KMS-11 (cell line): ENCODE data around the gene BPIFB1.

ENCODE experiments used
- H2AFZ ChIP-seq: fragments of 200-600 bp; sonication (generic); 2 replicates; pipeline ENCODE4 v1.6.1; 2016; ENCODE audit warnings: antibody characterized with exemption, mixed run types, low read depth
- H3K27ac ChIP-seq: fragments of 200-600 bp; sonication (generic); 2 replicates; pipeline ENCODE4 v1.6.1; 2016; ENCODE audit warnings: mild to moderate bottlenecking, mixed run types
- H3K27me3 ChIP-seq: fragments of 200-600 bp; sonication (generic); 2 replicates; pipeline ENCODE4 v1.6.1; 2017; ENCODE audit warnings: mild to moderate bottlenecking, low read depth, mixed run types, moderate library complexity; ENCODE audit not compliant: insufficient read depth
- H3K36me3 ChIP-seq: fragments of 200-600 bp; sonication (generic); 2 replicates; pipeline ENCODE4 v1.6.1; 2017; ENCODE audit warnings: mild to moderate bottlenecking, mixed run types; ENCODE audit not compliant: insufficient read depth
- H3K4me1 ChIP-seq: fragments of 200-600 bp; sonication (generic); 2 replicates; pipeline ENCODE4 v1.6.1; 2016; ENCODE audit warnings: mild to moderate bottlenecking, low read depth, mixed run types; ENCODE audit not compliant: poor library complexity, severe bottlenecking
- H3K4me2 ChIP-seq: fragments of 200-600 bp; sonication (generic); 2 replicates; pipeline ENCODE4 v1.7.0; 2016; ENCODE audit warnings: mild to moderate bottlenecking, mixed run types
- H3K4me3 ChIP-seq: fragments of 200-600 bp; sonication (generic); IDR thresholded peaks from 2 replicates; pipeline ENCODE4 v1.6.1; 2017; ENCODE audit warnings: low read depth, low read length, mixed read lengths; ENCODE audit not compliant: insufficient read depth
- H3K79me2 ChIP-seq: fragments of 200-600 bp; sonication (generic); 2 replicates; pipeline ENCODE4 v1.6.1; 2016; ENCODE audit warnings: low read depth, mixed run types; ENCODE audit not compliant: insufficient read depth
- H3K9ac ChIP-seq: fragments of 200-600 bp; sonication (generic); 2 replicates; pipeline ENCODE4 v1.6.1; 2016; ENCODE audit warnings: mild to moderate bottlenecking, mixed run types
- H4K20me1 ChIP-seq: fragments of 200-600 bp; sonication (generic); 2 replicates; pipeline ENCODE4 v1.6.1; 2016; ENCODE audit warnings: mild to moderate bottlenecking, mixed run types; ENCODE audit not compliant: insufficient read depth
- TF ChIP-seq, protein P1 (sequence below): fragments of 200-600 bp; sonication (generic); conservative IDR thresholded peaks from 2 replicates; pipeline ENCODE4 v1.6.1; 2017; ENCODE audit warnings: low read depth, mild to moderate bottlenecking, antibody characterized with exemption, low read length, moderate library complexity, mixed read lengths

BPIFB1 gene

DNA sequence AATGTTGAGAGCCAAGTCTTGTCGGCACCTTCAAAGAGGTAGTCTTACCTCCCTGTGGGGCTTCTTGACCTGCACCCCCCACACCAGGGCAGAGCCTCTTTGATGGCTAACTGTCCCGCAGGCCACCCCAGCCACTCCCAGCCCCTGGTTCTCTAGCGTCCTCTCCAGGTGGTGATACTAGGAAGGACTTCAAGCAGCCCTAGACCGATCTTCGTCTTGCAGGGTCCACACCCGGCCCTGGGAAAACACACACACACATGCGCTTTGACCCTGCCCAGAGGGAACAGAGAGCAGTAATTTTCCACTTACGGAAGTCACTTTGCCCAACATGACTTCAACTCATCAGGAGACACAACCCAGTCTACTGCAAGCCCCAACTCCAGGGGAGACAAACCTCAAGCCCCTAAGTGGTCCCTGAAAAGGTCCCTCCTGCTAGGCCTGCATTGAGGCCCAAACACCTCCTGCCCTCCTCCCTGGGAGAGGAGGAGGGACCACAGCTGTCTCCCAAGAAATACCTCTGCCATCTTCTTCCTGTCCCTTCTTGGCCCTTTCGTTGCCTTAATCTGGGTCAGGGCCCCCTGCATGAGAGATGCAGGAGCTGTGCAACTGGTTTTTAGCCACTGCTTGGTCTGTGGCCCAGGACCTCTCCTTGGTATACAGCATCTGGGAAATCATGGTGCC is 2.9 kb upstream of the BPIFB1 start:
- Histone ChIP-seq H3K4me2 (no peak overlapping the region), H3K36me3 (no peaks in the 10 kb centered on the region), H3K4me3 (no peak overlapping the region), H2AFZ (no peak overlapping the region), H3K4me1 (no peaks in the 10 kb centered on the region), H4K20me1 (no peaks in the 10 kb centered on the region), H3K27me3 (peaks cover 7% of the 10 kb centered on the region; the same call in 1 of the 2 replicates), H3K9ac (no peak overlapping the region), H3K27ac (no peak overlapping the region), H3K79me2 (no peaks in the 10 kb centered on the region)
- TF ChIP-seq, protein P1, sequence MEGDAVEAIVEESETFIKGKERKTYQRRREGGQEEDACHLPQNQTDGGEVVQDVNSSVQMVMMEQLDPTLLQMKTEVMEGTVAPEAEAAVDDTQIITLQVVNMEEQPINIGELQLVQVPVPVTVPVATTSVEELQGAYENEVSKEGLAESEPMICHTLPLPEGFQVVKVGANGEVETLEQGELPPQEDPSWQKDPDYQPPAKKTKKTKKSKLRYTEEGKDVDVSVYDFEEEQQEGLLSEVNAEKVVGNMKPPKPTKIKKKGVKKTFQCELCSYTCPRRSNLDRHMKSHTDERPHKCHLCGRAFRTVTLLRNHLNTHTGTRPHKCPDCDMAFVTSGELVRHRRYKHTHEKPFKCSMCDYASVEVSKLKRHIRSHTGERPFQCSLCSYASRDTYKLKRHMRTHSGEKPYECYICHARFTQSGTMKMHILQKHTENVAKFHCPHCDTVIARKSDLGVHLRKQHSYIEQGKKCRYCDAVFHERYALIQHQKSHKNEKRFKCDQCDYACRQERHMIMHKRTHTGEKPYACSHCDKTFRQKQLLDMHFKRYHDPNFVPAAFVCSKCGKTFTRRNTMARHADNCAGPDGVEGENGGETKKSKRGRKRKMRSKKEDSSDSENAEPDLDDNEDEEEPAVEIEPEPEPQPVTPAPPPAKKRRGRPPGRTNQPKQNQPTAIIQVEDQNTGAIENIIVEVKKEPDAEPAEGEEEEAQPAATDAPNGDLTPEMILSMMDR: no peak

DNA sequence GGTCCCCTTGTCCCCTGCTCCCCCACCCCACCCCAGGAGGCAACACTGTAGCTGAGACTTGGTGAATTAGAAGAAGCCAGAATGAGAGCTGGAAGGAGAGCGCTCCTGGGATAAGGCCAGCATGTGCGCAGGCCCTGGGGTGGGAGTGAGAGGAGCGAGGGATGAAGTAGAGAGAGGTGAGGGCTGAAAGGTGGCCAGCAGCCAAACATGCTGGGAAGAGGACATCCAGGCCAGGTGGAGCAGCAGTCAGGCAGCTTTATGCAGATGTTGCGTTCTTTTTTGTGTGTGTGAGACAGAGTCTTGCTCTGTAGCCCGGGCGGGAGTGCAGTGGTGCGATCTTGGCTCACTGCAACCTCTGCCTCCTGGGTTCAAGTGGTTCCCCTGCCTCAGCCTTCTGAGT is 2.2 kb upstream of the BPIFB1 start:
- H3K9ac ChIP-seq: no peak overlapping the region
- H2AFZ ChIP-seq: no peak overlapping the region
- no peak overlapping the region for H3K27ac ChIP-seq
- H3K4me1 ChIP-seq: no peaks in the 10 kb centered on the region
- no peaks in the 10 kb centered on the region for H4K20me1 ChIP-seq
- no peak overlapping the region for H3K4me3 ChIP-seq
- H3K79me2 ChIP-seq: no peaks in the 10 kb centered on the region
- no peaks in the 10 kb centered on the region for H3K36me3 ChIP-seq
- TF ChIP-seq, protein P1: no peak
- peaks cover 12% of the 10 kb centered on the region; the same call in 1 of the 2 replicates for H3K27me3 ChIP-seq
- H3K4me2 ChIP-seq: no peak overlapping the region

DNA sequence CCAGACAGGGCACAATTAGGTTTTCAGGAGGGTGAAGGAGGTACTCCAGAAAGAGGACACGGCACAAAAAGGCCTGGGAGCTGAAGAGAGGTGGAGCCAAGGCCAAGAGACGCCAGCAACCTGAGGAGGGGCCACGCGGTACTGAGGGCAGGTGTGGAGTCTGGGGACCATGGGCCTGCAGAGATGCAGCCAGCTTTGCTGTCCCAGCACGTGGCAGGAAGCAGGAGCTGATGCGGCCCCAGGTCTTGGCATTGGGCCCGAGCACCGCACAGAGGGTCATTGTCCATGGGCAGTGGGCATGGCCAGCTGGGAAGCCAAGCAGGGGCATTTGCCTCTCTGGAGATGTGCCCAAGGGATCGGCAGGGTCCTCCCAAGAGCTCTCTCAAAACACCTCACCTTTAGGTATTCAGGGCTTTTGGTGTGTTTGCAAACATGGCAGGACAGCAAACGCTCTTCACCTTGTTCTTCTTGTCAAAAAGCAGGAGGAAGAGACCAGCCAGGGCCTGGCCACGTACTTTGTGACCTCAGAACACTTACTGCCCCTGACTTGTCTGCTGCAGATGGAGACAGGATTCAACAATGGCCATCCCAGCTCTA is 1.4 kb upstream of the BPIFB1 start:
- Histone ChIP-seq H4K20me1 (no peaks in the 10 kb centered on the region), H3K4me2 (no peak overlapping the region), H3K36me3 (no peaks in the 10 kb centered on the region), H3K27ac (no peak overlapping the region), H3K79me2 (no peaks in the 10 kb centered on the region), H3K27me3 (peaks cover 19% of the 10 kb centered on the region; the same call in 1 of the 2 replicates), H3K9ac (no peak overlapping the region), H2AFZ (no peak overlapping the region), H3K4me1 (no peaks in the 10 kb centered on the region), H3K4me3 (no peak overlapping the region)
- TF ChIP-seq, protein P1: no peak

DNA sequence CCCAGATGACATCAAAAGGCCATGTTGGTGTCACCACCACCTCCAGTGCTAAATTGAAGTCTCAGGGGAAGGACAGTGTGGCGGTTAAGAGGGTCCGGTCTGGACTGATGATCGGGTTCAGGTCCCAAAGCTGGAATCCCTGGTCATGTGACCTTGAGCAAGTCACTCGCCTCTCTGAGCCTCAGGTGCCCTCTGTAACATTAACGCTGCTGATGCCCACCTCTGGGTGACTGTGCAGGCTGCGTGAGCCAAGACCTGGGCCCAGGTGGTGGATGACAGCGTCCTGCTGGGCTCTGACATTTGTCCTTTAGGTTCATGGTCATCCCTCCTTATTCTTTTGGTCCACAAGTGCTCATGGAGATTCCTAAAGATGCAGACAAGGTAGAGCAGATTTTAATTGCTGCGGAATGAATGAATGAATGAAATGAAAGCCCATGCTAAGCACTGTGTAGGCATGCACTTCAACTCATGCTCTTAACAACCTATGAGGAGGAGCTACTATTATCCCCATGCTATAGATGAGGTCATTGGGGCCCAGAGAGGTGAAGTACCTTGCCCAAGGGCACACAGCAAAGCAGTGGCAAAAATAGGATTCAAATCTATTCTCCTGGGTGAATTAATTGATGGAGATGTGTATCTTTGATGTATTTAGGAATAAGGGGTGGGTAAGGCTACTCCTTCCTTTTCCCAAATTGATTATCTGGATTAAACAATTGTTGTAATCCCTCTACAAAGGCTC is 649 bp upstream of the BPIFB1 start:
- H3K9ac ChIP-seq: no peak overlapping the region
- no peaks in the 10 kb centered on the region for H3K4me1 ChIP-seq
- no peak overlapping the region for H3K27ac ChIP-seq
- no peak overlapping the region for H3K4me2 ChIP-seq
- H4K20me1 ChIP-seq: no peaks in the 10 kb centered on the region
- no peaks in the 10 kb centered on the region for H3K79me2 ChIP-seq
- TF ChIP-seq, protein P1: no peak
- no peak overlapping the region for H2AFZ ChIP-seq
- H3K27me3 ChIP-seq: peaks cover 25% of the 10 kb centered on the region; the same call in 1 of the 2 replicates
- no peak overlapping the region for H3K4me3 ChIP-seq
- no peaks in the 10 kb centered on the region for H3K36me3 ChIP-seq
